ENCODE results near the gene IL1RAPL1.

Gene IL1RAPL1

DNA sequence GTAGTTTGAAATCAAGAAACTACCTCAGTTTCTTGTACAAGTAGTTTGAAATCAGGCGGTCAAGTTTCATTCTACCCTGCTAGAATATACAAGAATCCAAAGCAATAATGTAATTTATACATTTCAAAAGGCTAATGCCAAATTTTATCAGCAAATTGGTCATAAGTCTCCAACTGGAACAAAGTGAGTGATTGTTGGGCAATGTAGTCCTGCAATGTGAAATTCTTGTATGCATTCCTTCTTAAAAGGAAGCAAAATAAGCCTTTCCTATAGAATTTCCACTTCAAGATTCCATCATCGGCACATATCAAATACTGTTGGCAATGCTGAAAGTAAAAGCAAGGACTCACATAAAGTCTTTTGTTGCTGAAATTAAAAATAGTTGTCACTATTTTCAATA lies 334.9 kb downstream of the IL1RAPL1 start:
- no peak for DNase-seq
- TF ChIP-seq, protein P1, sequence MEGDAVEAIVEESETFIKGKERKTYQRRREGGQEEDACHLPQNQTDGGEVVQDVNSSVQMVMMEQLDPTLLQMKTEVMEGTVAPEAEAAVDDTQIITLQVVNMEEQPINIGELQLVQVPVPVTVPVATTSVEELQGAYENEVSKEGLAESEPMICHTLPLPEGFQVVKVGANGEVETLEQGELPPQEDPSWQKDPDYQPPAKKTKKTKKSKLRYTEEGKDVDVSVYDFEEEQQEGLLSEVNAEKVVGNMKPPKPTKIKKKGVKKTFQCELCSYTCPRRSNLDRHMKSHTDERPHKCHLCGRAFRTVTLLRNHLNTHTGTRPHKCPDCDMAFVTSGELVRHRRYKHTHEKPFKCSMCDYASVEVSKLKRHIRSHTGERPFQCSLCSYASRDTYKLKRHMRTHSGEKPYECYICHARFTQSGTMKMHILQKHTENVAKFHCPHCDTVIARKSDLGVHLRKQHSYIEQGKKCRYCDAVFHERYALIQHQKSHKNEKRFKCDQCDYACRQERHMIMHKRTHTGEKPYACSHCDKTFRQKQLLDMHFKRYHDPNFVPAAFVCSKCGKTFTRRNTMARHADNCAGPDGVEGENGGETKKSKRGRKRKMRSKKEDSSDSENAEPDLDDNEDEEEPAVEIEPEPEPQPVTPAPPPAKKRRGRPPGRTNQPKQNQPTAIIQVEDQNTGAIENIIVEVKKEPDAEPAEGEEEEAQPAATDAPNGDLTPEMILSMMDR (IDR thresholded peaks at IDR 0.05; ENCODE audit: low read depth, low read length): no peak
- no peaks in the 10 kb centered on the region for H3K27me3 ChIP-seq
- H3K9me3 ChIP-seq: no peaks in the 10 kb centered on the region
- H3K4me3 ChIP-seq (ENCODE audit: low read depth, low read length): no peak overlapping the region
- H3K36me3 ChIP-seq: no peaks in the 10 kb centered on the region
- no peaks in the 10 kb centered on the region for H3K4me1 ChIP-seq

DNA sequence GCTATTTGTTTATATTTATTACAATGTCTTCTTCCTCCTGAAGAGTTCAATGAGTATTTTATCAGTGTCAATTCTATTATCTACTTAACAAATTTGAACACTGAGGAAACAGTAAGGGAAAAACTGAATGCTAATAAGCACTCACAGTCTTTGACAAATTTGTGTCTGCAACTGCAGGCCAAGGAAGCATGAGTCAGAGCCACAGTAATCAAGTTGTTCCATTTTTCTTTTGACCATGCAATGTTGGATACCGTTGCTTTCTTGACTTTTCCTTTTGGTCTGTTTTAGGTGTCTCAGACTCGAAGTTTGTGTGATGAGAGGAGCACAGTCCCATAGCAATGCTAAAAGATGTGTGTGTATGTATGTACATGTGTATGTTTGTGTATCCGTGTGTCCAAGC lies 359.6 kb downstream of the IL1RAPL1 start:
- DNase-seq: no peak
- Histone ChIP-seq H3K4me1 (no peaks in the 10 kb centered on the region), H3K9me3 (no peaks in the 10 kb centered on the region), H3K4me3 (ENCODE audit: low read depth, low read length) (no peak overlapping the region), H3K27me3 (no peaks in the 10 kb centered on the region), H3K36me3 (no peaks in the 10 kb centered on the region)
- TF ChIP-seq, protein P1 (IDR thresholded peaks at IDR 0.05; ENCODE audit: low read depth, low read length): no peak

DNA sequence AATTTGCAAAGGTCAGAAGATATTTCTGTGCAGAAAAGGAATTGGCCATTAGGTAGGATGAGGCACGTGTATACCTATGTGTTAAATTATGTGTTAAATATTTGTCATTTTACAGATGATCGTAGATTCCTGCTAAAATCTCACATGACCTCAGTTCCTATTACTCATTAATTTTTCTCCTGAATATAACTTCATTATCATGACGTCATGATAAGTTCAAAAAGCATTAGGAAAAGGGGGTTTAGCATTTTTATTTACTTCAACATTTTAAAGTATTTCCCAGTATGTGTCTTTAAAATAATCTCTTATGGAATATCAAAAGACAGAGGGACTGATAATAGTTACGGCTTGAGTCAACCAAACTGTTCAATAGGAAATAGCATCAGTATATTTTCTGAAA lies 372.8 kb downstream of the IL1RAPL1 start:
- no peaks in the 10 kb centered on the region for H3K27me3 ChIP-seq
- H3K4me1 ChIP-seq: no peaks in the 10 kb centered on the region
- DNase-seq: no peak
- TF ChIP-seq, protein P1 (IDR thresholded peaks at IDR 0.05; ENCODE audit: low read depth, low read length): no peak
- H3K36me3 ChIP-seq: no peaks in the 10 kb centered on the region
- H3K9me3 ChIP-seq: no peaks in the 10 kb centered on the region
- no peak overlapping the region for H3K4me3 ChIP-seq (ENCODE audit: low read depth, low read length)

DNA sequence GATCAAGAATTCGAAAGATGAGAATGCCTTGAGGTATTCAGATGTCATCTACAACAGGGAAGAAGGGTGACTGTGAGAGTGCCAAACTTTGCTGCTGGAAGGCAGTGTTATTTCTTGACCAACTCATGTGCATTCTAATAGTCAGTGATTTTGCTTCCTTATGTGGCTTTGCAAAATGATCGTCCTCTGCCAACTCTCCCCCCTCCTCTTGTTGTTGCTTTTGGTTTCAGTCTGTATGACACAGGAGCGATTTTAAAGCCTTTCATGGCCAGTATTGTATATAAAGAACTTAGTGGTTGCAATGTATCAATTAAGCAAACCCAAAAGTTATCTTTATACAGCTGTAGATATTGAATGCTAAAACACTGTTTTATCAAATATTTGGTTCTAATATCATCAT lies 379.1 kb downstream of the IL1RAPL1 start:
- Histone ChIP-seq H3K9me3 (no peaks in the 10 kb centered on the region), H3K36me3 (no peaks in the 10 kb centered on the region), H3K4me1 (no peaks in the 10 kb centered on the region), H3K27me3 (no peaks in the 10 kb centered on the region), H3K4me3 (ENCODE audit: low read depth, low read length) (no peak overlapping the region)
- no peak for DNase-seq
- TF ChIP-seq, protein P1 (IDR thresholded peaks at IDR 0.05; ENCODE audit: low read depth, low read length): no peak

DNA sequence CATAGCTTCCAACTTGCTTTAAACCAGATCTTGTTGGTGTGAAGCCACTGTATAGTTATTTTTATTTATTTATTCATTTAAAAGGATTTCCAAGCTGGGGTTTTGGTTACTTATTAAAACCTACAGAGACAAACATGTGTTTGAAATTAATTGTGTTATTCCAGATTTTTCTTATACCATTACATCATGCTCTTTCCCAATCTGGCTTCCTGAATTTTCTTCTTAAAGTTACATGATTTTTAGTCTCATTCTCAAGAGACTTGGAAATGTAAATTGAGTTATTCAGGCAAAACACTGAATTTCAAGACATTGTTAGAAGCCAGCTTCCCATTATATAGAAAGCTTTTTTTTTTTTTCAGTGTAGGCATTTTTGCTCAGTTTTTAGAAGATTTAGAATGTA lies 381.9 kb downstream of the IL1RAPL1 start:
- no peaks in the 10 kb centered on the region for H3K27me3 ChIP-seq
- no peak for DNase-seq
- no peaks in the 10 kb centered on the region for H3K4me1 ChIP-seq

DNA sequence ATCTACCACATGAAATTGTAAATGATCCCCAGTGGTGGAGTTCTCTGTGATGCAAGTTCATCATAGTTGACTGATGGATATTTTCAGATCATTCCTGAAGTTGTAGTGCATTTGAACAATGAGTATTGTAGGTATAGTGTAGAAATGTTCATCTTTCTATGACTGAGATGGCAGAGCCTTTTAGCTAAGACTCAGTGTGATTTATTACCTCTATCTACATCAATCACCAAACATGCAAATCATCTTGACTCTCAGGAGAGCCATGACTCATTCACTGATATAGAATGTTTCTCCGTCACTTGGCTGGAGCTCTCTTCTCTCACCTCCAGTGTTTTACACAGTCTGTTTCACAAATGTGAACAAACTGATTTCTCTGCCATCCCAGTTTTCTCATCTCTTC lies 392.6 kb downstream of the IL1RAPL1 start:
- Histone ChIP-seq H3K27me3 (no peaks in the 10 kb centered on the region), H3K4me1 (no peaks in the 10 kb centered on the region), H3K36me3 (no peaks in the 10 kb centered on the region), H3K9me3 (no peaks in the 10 kb centered on the region), H3K4me3 (ENCODE audit: low read depth, low read length) (no peak overlapping the region)
- TF ChIP-seq, protein P1 (IDR thresholded peaks at IDR 0.05; ENCODE audit: low read depth, low read length): no peak
- DNase-seq: no peak

More for the DNA sequence above, 381.9 kb downstream of the IL1RAPL1 start:
- Histone ChIP-seq H3K36me3 (no peaks in the 10 kb centered on the region), H3K4me3 (ENCODE audit: low read depth, low read length) (no peak overlapping the region), H3K9me3 (no peaks in the 10 kb centered on the region)
- TF ChIP-seq, protein P1 (IDR thresholded peaks at IDR 0.05; ENCODE audit: low read depth, low read length): no peak
